Measurements from ENCODE around the gene KRTAP2-3. TPM values are rescaled to one million over a fixed set of nuclear protein-coding genes. Genes with fewer than 3 reads are reported as not detected.

Gene KRTAP2-3
- polyA plus RNA-seq, 2 of the 4 experiments (the other 2 are of a cell fraction) = not detected

DNA sequence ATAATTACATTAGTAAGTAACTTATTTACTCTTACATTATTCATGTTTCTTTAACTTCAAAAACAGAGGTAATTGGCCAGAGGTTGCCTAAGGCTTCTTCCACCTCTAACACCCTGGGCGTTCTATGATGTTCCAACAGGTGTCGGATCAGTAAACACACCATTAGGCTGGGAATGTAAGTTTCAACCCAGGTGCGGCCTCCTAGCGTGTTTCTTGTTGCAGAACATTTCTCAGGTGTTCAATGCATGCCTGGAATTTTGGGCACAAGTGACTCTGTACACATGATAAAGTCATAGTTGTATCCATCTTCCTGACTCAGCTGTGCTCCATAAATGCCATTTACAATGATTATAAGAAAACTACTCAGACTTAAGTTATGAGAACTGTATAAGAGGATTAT, 5.9 kb downstream of the KRTAP2-3 start:
- ChIA-PET CTCF (no interaction called here), POLR2A (no interaction called here)
- Histone ChIP-seq H3K4me2 (no peak overlapping the region), H3K9me3 (no peaks in the 10 kb centered on the region), H3K4me3 (no peak overlapping the region), H3K27ac (no peak overlapping the region), H3K4me1 (peaks cover 11% of the 10 kb centered on the region)
- WGBS (ENCODE audit: missing lambda C conversion rate) = 85% methylated on average over 4 of the region's 4 CpGs
- no peak for ATAC-seq
- TF ChIP-seq TP53 (CRISPR knock-in tag; IDR thresholded peaks at IDR 0.05) (no peak), HDAC2 (IDR thresholded peaks at IDR 0.05) (no peak), EHF (CRISPR knock-in tag; IDR thresholded peaks at IDR 0.05) (no peak), RAD21 (conservative IDR thresholded peaks at IDR 0.05 in 1 of 2, IDR thresholded peaks at IDR 0.05 in 1 of 2) (no peak), MAFK (IDR thresholded peaks at IDR 0.05; ENCODE audit: partially characterized antibody) (no peak), KDM1A (IDR thresholded peaks at IDR 0.05; ENCODE audit: low read depth) (no peak), MYC (IDR thresholded peaks at IDR 0.05; ENCODE audit: borderline replicate concordance, low read length) (no peak), CBX8 (IDR thresholded peaks at IDR 0.05) (no peak), NPAS2 (CRISPR knock-in tag; IDR thresholded peaks at IDR 0.05; ENCODE audit: borderline replicate concordance) (no peak), HOXA7 (CRISPR knock-in tag; IDR thresholded peaks at IDR 0.05) (no peak)
- TF ChIP-seq, protein P1, sequence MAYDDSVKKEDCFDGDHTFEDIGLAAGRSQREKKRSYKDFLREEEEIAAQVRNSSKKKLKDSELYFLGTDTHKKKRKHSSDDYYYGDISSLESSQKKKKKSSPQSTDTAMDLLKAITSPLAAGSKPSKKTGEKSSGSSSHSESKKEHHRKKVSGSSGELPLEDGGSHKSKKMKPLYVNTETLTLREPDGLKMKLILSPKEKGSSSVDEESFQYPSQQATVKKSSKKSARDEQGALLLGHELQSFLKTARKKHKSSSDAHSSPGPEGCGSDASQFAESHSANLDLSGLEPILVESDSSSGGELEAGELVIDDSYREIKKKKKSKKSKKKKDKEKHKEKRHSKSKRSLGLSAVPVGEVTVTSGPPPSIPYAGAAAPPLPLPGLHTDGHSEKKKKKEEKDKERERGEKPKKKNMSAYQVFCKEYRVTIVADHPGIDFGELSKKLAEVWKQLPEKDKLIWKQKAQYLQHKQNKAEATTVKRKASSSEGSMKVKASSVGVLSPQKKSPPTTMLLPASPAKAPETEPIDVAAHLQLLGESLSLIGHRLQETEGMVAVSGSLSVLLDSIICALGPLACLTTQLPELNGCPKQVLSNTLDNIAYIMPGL (CRISPR knock-in tag; IDR thresholded peaks at IDR 0.05; ENCODE audit: borderline replicate concordance) = no peak
- TF ChIP-seq, protein P2, sequence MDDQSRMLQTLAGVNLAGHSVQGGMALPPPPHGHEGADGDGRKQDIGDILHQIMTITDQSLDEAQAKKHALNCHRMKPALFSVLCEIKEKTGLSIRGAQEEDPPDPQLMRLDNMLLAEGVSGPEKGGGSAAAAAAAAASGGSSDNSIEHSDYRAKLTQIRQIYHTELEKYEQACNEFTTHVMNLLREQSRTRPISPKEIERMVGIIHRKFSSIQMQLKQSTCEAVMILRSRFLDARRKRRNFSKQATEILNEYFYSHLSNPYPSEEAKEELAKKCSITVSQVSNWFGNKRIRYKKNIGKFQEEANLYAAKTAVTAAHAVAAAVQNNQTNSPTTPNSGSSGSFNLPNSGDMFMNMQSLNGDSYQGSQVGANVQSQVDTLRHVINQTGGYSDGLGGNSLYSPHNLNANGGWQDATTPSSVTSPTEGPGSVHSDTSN (IDR thresholded peaks at IDR 0.05) = no peak
- TF ChIP-seq, protein P3, sequence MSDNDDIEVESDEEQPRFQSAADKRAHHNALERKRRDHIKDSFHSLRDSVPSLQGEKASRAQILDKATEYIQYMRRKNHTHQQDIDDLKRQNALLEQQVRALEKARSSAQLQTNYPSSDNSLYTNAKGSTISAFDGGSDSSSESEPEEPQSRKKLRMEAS (IDR thresholded peaks at IDR 0.05) = no peak
- TF ChIP-seq, protein P4, sequence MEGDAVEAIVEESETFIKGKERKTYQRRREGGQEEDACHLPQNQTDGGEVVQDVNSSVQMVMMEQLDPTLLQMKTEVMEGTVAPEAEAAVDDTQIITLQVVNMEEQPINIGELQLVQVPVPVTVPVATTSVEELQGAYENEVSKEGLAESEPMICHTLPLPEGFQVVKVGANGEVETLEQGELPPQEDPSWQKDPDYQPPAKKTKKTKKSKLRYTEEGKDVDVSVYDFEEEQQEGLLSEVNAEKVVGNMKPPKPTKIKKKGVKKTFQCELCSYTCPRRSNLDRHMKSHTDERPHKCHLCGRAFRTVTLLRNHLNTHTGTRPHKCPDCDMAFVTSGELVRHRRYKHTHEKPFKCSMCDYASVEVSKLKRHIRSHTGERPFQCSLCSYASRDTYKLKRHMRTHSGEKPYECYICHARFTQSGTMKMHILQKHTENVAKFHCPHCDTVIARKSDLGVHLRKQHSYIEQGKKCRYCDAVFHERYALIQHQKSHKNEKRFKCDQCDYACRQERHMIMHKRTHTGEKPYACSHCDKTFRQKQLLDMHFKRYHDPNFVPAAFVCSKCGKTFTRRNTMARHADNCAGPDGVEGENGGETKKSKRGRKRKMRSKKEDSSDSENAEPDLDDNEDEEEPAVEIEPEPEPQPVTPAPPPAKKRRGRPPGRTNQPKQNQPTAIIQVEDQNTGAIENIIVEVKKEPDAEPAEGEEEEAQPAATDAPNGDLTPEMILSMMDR (IDR thresholded peaks at IDR 0.05) = no peak
- DNase-seq (ENCODE audit: low read depth in 1 of 2, low spot score in 1 of 2) = no peak
- FAIRE-seq = no peak

DNA sequence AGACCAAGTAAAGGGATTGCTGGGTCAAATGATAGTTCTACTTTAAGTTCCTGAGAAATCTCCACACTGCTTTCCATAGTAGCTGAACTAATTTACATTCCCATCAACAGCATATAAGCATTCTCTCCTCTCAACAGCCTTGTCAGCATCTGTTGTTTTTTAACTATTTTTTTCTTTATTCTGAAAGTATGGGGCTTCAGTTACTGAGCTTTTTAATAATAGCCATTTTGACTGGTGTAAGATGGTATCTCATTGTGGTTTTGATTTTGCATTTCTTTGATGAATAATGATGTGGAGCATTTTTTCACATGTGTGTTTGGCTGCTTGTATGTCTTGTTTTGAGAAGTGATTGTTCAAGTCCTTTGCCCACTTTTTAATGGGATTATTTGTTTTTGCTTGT, 7.3 kb downstream of the KRTAP2-3 start:
- H3K9me3 ChIP-seq = no peaks in the 10 kb centered on the region
- no peak overlapping the region for H3K4me3 ChIP-seq
- no peak overlapping the region for H3K4me2 ChIP-seq
- FAIRE-seq (peak; percentile 68), DNase-seq (ENCODE audit: low read depth in 1 of 2, low spot score in 1 of 2) (no peak), ATAC-seq (no peak)
- POLR2A ChIA-PET = no interaction called here
- CTCF ChIA-PET = interaction anchor here (1.2 kb wide), 1 partner anchor 13 kb away, joined by 3 read pairs; no protein-coding TSS in a partner anchor
- TF ChIP-seq KDM5A (IDR thresholded peaks at IDR 0.05) = no peak
- H3K27ac ChIP-seq = no peak overlapping the region
- H3K4me1 ChIP-seq = peaks cover 10% of the 10 kb centered on the region; the same call in 1 of the 3 replicates

DNA sequence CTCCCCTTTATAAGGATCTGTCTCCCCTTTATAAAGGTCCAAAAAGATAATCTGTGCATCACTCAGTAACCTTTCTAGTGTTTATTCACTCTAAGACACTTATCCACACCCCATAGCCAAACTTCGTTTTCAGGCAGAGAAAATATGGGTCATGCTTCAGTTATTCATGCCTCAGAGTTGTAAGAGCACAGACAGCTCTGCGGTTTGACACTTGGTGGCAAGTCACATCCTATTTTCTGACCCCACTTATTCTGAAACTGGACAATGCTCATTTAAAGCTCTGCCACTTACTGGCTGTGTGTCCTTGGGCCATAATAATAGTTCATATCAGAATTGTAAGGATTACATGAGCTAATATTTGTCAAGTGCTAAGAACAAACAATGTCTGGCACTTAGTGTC, 10.8 kb downstream of the KRTAP2-3 start:
- H3K4me3 ChIP-seq = no peak overlapping the region
- H3K27ac ChIP-seq = no peak overlapping the region
- H3K4me1 ChIP-seq = peaks cover 10% of the 10 kb centered on the region; the same call in 1 of the 3 replicates
- FAIRE-seq = peak; percentile 78
- peak in 1 of 2 experiments; percentile 19 for DNase-seq (ENCODE audit: low read depth in 1 of 2, low spot score in 1 of 2)
- no peaks in the 10 kb centered on the region for H3K9me3 ChIP-seq
- 8% methylated on average over 2 of the region's 2 CpGs for WGBS (ENCODE audit: missing lambda C conversion rate)
- no peak for TF ChIP-seq SREBF2 (IDR thresholded peaks at IDR 0.05)
- TF ChIP-seq CEBPB (IDR thresholded peaks at IDR 0.05) = no peak
- TF ChIP-seq CBX8 (IDR thresholded peaks at IDR 0.05) = no peak
- TF ChIP-seq, protein P3 (IDR thresholded peaks at IDR 0.05) = no peak
- TF ChIP-seq GATA3 (IDR thresholded peaks at IDR 0.05; ENCODE audit: borderline replicate concordance) = no peak
- TF ChIP-seq POLR2AphosphoS2 (conservative IDR thresholded peaks at IDR 0.05; ENCODE audit: low read length) = no peak
- TF ChIP-seq NR3C1 (IDR thresholded peaks at IDR 0.05) = no peak
- TF ChIP-seq CHD4 (IDR thresholded peaks at IDR 0.05; ENCODE audit: borderline replicate concordance) = no peak
- no peak for TF ChIP-seq HOXA7 (CRISPR knock-in tag; IDR thresholded peaks at IDR 0.05)
- no peak for TF ChIP-seq ZFP36 (IDR thresholded peaks at IDR 0.05; ENCODE audit: borderline replicate concordance, partially characterized antibody)
- TF ChIP-seq, protein P5, sequence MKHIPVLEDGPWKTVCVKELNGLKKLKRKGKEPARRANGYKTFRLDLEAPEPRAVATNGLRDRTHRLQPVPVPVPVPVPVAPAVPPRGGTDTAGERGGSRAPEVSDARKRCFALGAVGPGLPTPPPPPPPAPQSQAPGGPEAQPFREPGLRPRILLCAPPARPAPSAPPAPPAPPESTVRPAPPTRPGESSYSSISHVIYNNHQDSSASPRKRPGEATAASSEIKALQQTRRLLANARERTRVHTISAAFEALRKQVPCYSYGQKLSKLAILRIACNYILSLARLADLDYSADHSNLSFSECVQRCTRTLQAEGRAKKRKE (CRISPR knock-in tag; IDR thresholded peaks at IDR 0.05; ENCODE audit: low read depth) = no peak
- no peak for TF ChIP-seq HDAC2 (IDR thresholded peaks at IDR 0.05)
- TF ChIP-seq NFE2L2 (conservative IDR thresholded peaks at IDR 0.05; ENCODE audit: low read length) = no peak
- no peak for TF ChIP-seq RFX5 (IDR thresholded peaks at IDR 0.05)
- no peak for TF ChIP-seq RCOR1 (IDR thresholded peaks at IDR 0.05; ENCODE audit: low read depth, low read length)
- no peak for TF ChIP-seq HOXB5 (CRISPR knock-in tag; IDR thresholded peaks at IDR 0.05)
- no peak for TF ChIP-seq ZC3H11A (IDR thresholded peaks at IDR 0.05)
- TF ChIP-seq RARB (CRISPR knock-in tag; IDR thresholded peaks at IDR 0.05) = no peak
- TF ChIP-seq, protein P6, sequence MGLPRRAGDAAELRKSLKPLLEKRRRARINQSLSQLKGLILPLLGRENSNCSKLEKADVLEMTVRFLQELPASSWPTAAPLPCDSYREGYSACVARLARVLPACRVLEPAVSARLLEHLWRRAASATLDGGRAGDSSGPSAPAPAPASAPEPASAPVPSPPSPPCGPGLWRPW (IDR thresholded peaks at IDR 0.05) = no peak
- TF ChIP-seq ESRRA (IDR thresholded peaks at IDR 0.05; ENCODE audit: borderline replicate concordance, low read length) = no peak
- ChIA-PET CTCF (interaction anchor here (1.4 kb wide), 1 partner anchor 9 kb away, joined by 3 read pairs; no protein-coding TSS in a partner anchor), POLR2A (no interaction called here)
- no peak; a peak in 1 of 6 replicates for ATAC-seq
- H3K4me2 ChIP-seq = peak overlapping the region; percentile 4; the same call in 2 of the 3 replicates
